Right ventricle myocardium inferior (tissue), 1 donor: Measurements from ENCODE around the gene TUFT1. TPM values are rescaled to one million over a fixed set of nuclear protein-coding genes. Genes with fewer than 3 reads are reported as not detected.
"Not testable (repeated sequence)": the region's sequence is repeated elsewhere in the genome, so short reads cannot be mapped to it uniquely, and the experiment has no call there.

Experiments used
- ATAC-seq: fragments of 200-7000 bp; cut with Tn5 transposase; one replicate; pipeline ENCODE4 v1.9.1; 2020; ENCODE audit warnings: mild to moderate bottlenecking, moderate library complexity
- DNase-seq: peaks from one replicate; pipeline ENCODE4 v3.0.0; 2021; ENCODE audit errors: missing footprints
- intact Hi-C: fragments of 100-400 bp; cut with DNase I; formaldehyde crosslinking; loops from one replicate; pipeline ENCODE4 v1.11.0; 2022
- total RNA-seq: library from RNA; stranded (reverse); fragmentation: NEBNext Ultra II Directional; extraction: Animal tissue kit (Norgen Biotek cat#: 25700); gene quantifications from one replicate; pipeline ENCODE4 v1.2.1, GENCODE V29; 2021
- donor health status: DM: no; HTN: yes; CAD: no; lungs with severe emphysema.

TUFT1 gene
- total RNA-seq, 1 donor from 2014 or later, result 3.5 TPM

GRCh38 chr1:151511636-151512215 lies 28.4 kb upstream of the TUFT1 start:
- ATAC-seq (peak; percentile 17), DNase-seq (no peak)
- intact Hi-C loops, result no loop called here

- ATAC-seq, result no peak
Observed at GRCh38 chr1:151512326-151512725, 27.8 kb upstream of the TUFT1 start.

GRCh38 chr1:151512801-151513625 lies 27.1 kb upstream of the TUFT1 start:
- DNase-seq (no peak), ATAC-seq (no peak)
- intact Hi-C loops, result no loop called here

More at GRCh38 chr1:151512326-151512725, 27.8 kb upstream of the TUFT1 start:
- intact Hi-C loops, result no loop called here
- DNase-seq, result no peak

GRCh38 chr1:151513626-151514121 lies 26.4 kb upstream of the TUFT1 start:
- ATAC-seq (no peak), DNase-seq (no peak)
- intact Hi-C loops, result no loop called here

GRCh38 chr1:151514366-151514765 lies 25.7 kb upstream of the TUFT1 start:
- DNase-seq (no peak), ATAC-seq (no peak)
- intact Hi-C loops, result no loop called here

GRCh38 chr1:151515265-151515664 lies 24.8 kb upstream of the TUFT1 start:
- DNase-seq (no peak), ATAC-seq (no peak)
- intact Hi-C loops, result no loop called here

- ATAC-seq (no peak), DNase-seq (no peak)
- intact Hi-C loops, result no loop called here
Observed at GRCh38 chr1:151516031-151516511, 24.0 kb upstream of the TUFT1 start.

- intact Hi-C loops, result no loop called here
- ATAC-seq (no peak), DNase-seq (no peak)
Observed at GRCh38 chr1:151518431-151518830, 21.7 kb upstream of the TUFT1 start.

- DNase-seq, result no peak
- no peak for ATAC-seq
- intact Hi-C loops, result no loop called here
Observed at GRCh38 chr1:151518936-151519335, 21.2 kb upstream of the TUFT1 start.

- ATAC-seq (no peak), DNase-seq (no peak)
- intact Hi-C loops, result no loop called here
Observed at GRCh38 chr1:151519667-151520066, 20.4 kb upstream of the TUFT1 start.

GRCh38 chr1:151520359-151520758 lies 19.8 kb upstream of the TUFT1 start:
- ATAC-seq, result no peak
- no peak for DNase-seq
- intact Hi-C loops, result no loop called here

- intact Hi-C loops, ATAC-seq, DNase-seq: not testable (repeated sequence)
Observed at GRCh38 chr1:151522427-151522826, 17.7 kb upstream of the TUFT1 start.

- intact Hi-C loops, result no loop called here
- ATAC-seq (no peak), DNase-seq (no peak)
Observed at GRCh38 chr1:151523326-151523725, 16.8 kb upstream of the TUFT1 start.

- DNase-seq (no peak), ATAC-seq (no peak)
- intact Hi-C loops, result no loop called here
Observed at GRCh38 chr1:151524736-151525135, 15.4 kb upstream of the TUFT1 start.

GRCh38 chr1:151526735-151527525 lies 13.2 kb upstream of the TUFT1 start:
- no peak for DNase-seq
- ATAC-seq, result no peak
- intact Hi-C loops, result no loop called here

GRCh38 chr1:151529211-151529702 lies 10.9 kb upstream of the TUFT1 start:
- intact Hi-C loops, result no loop called here
- ATAC-seq (no peak), DNase-seq (no peak)

GRCh38 chr1:151529781-151530180 lies 10.3 kb upstream of the TUFT1 start:
- intact Hi-C loops, result no loop called here

GRCh38 chr1:151530461-151530860 lies 9.6 kb upstream of the TUFT1 start:
- DNase-seq (no peak), ATAC-seq (no peak)
- intact Hi-C loops, result no loop called here

More at GRCh38 chr1:151529781-151530180, 10.3 kb upstream of the TUFT1 start:
- DNase-seq, result no peak
- ATAC-seq, result no peak

GRCh38 chr1:151533870-151534269 lies 6.2 kb upstream of the TUFT1 start:
- intact Hi-C loops, result no loop called here
- DNase-seq (no peak), ATAC-seq (no peak)
